Measurements from ENCODE around the gene FBXW8. TPM values are rescaled to one million over a fixed set of nuclear protein-coding genes. Genes with fewer than 3 reads are reported as not detected.

FBXW8 gene
- total RNA-seq, 2 experiments from 2014 or later = 6.6 to 7.3 TPM

DNA sequence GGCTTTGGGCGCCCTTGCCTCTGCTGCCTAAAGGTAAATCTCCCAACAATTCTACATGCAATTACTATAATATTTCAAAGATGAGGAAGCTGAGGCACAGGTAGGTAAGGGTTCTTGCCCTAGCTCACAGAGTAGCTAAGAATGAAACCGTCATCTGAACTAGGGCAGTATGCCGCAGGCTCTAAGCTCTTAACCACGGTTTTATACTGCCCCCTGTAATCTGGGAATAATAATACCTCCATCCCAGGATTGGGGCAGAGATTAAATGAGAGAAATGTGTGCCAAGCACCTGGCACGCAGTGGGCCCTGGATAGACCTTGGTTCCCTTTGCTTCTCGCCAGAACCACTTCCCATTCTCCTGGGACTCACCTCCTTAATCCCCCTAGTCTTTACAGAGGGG is 28.0 kb upstream of the FBXW8 start:
- peaks cover 0 to 18% of the 10 kb centered on the region in 2 experiments for H3K9me3 ChIP-seq (ENCODE audit: control insufficient read depth in 1 of 2, insufficient read depth in 1 of 2, low read length in 2 of 2)
- peaks cover 46 to 56% of the 10 kb centered on the region in 2 experiments for H3K27me3 ChIP-seq (ENCODE audit: control insufficient read depth in 1 of 2, insufficient read depth in 2 of 2, low read length in 2 of 2)
- H3K4me3 ChIP-seq (ENCODE audit: low read length) = no peak overlapping the region
- intact Hi-C loops (cut with DNase I, micrococcal nuclease) = loop anchor here in 1 of 2 experiments (2.0 kb wide), 1 partner anchor 180 kb away; no protein-coding TSS in a partner anchor
- Mint-ChIP-seq H3K27ac (no peak overlapping the region), H3K36me3 (ENCODE audit: low read depth) (no peaks in the 10 kb centered on the region), H3K9me3 (no peaks in the 10 kb centered on the region), H3K4me3 (peak overlapping the region; percentile 18), H3K27me3 (peaks cover 71% of the 10 kb centered on the region), H3K4me1 (ENCODE audit: low read depth) (peaks cover 38% of the 10 kb centered on the region)
- TF ChIP-seq, protein P1, sequence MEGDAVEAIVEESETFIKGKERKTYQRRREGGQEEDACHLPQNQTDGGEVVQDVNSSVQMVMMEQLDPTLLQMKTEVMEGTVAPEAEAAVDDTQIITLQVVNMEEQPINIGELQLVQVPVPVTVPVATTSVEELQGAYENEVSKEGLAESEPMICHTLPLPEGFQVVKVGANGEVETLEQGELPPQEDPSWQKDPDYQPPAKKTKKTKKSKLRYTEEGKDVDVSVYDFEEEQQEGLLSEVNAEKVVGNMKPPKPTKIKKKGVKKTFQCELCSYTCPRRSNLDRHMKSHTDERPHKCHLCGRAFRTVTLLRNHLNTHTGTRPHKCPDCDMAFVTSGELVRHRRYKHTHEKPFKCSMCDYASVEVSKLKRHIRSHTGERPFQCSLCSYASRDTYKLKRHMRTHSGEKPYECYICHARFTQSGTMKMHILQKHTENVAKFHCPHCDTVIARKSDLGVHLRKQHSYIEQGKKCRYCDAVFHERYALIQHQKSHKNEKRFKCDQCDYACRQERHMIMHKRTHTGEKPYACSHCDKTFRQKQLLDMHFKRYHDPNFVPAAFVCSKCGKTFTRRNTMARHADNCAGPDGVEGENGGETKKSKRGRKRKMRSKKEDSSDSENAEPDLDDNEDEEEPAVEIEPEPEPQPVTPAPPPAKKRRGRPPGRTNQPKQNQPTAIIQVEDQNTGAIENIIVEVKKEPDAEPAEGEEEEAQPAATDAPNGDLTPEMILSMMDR (IDR thresholded peaks at IDR 0.05) = no peak
- ChIA-PET CTCF (no interaction called here), POLR2A (no interaction called here)
- no peak overlapping the region for H3K27ac ChIP-seq (ENCODE audit: low read depth in 1 of 2, low read length in 2 of 2)
- no peak for ATAC-seq (ENCODE audit: poor library complexity)
- DNase-seq = peak in 1 of 14 experiments; percentile 6
- no peaks in the 10 kb centered on the region for H3K36me3 ChIP-seq (ENCODE audit: insufficient read depth, low read length)
- H3K4me1 ChIP-seq (ENCODE audit: insufficient read depth, low read length) = peaks cover 34% of the 10 kb centered on the region

- H3K4me1 Mint-ChIP-seq (ENCODE audit: low read depth) = peaks cover 23% of the 10 kb centered on the region
- TF ChIP-seq, protein P1 (IDR thresholded peaks at IDR 0.05) = no peak
- ChIA-PET POLR2A (no interaction called here), CTCF (no interaction called here)
- H3K4me3 Mint-ChIP-seq = no peak overlapping the region
- H3K9me3 Mint-ChIP-seq = no peaks in the 10 kb centered on the region
- no peak for ATAC-seq (ENCODE audit: poor library complexity)
- Histone ChIP-seq H3K9me3 (ENCODE audit: control insufficient read depth in 1 of 2, insufficient read depth in 1 of 2, low read length in 2 of 2) (peaks cover 0 to 7% of the 10 kb centered on the region in 2 experiments), H3K36me3 (ENCODE audit: insufficient read depth, low read length) (no peaks in the 10 kb centered on the region), H3K4me1 (ENCODE audit: insufficient read depth, low read length) (peaks cover 18% of the 10 kb centered on the region), H3K4me3 (ENCODE audit: low read length) (no peak overlapping the region), H3K27me3 (ENCODE audit: control insufficient read depth in 1 of 2, insufficient read depth in 2 of 2, low read length in 2 of 2) (peaks cover 29 to 36% of the 10 kb centered on the region in 2 experiments), H3K27ac (ENCODE audit: low read depth in 1 of 2, low read length in 2 of 2) (no peak overlapping the region)
- no peaks in the 10 kb centered on the region for H3K36me3 Mint-ChIP-seq (ENCODE audit: low read depth)
- no peak for DNase-seq
- peaks cover 58% of the 10 kb centered on the region for H3K27me3 Mint-ChIP-seq
- intact Hi-C loops (cut with DNase I, micrococcal nuclease) = no loop called here
- H3K27ac Mint-ChIP-seq = no peak overlapping the region
These were observed 25.9 kb upstream of the FBXW8 start for GRCh38 chr12:116884871-116885270.

GRCh38 chr12:116885491-116885890 is 25.3 kb upstream of the FBXW8 start:
- TF ChIP-seq, protein P1 (IDR thresholded peaks at IDR 0.05) = no peak
- peaks cover 17% of the 10 kb centered on the region for H3K4me1 Mint-ChIP-seq (ENCODE audit: low read depth)
- POLR2A ChIA-PET = no interaction called here
- CTCF ChIA-PET = no interaction called here
- Histone ChIP-seq H3K27ac (ENCODE audit: low read depth in 1 of 2, low read length in 2 of 2) (no peak overlapping the region), H3K27me3 (ENCODE audit: control insufficient read depth in 1 of 2, insufficient read depth in 2 of 2, low read length in 2 of 2) (peaks cover 25 to 30% of the 10 kb centered on the region in 2 experiments), H3K9me3 (ENCODE audit: control insufficient read depth in 1 of 2, insufficient read depth in 1 of 2, low read length in 2 of 2) (peaks cover 4 to 7% of the 10 kb centered on the region in 2 experiments), H3K36me3 (ENCODE audit: insufficient read depth, low read length) (no peaks in the 10 kb centered on the region), H3K4me1 (ENCODE audit: insufficient read depth, low read length) (peaks cover 12% of the 10 kb centered on the region), H3K4me3 (ENCODE audit: low read length) (no peak overlapping the region)
- H3K27me3 Mint-ChIP-seq = peaks cover 52% of the 10 kb centered on the region
- no peak for ATAC-seq (ENCODE audit: poor library complexity)
- H3K9me3 Mint-ChIP-seq = no peaks in the 10 kb centered on the region
- H3K36me3 Mint-ChIP-seq (ENCODE audit: low read depth) = no peaks in the 10 kb centered on the region
- H3K27ac Mint-ChIP-seq = no peak overlapping the region
- no peak overlapping the region for H3K4me3 Mint-ChIP-seq
- DNase-seq = peak in 3 of 14 experiments; percentile 6 to 58 (median 9)
- intact Hi-C loops (cut with DNase I, micrococcal nuclease) = no loop called here

Measured in CD4-positive, alpha-beta T cell (primary cell).